Ascending aorta (tissue), 2 donors: ENCODE results near the gene KRTAP10-2. TPM values are rescaled to one million over a fixed set of nuclear protein-coding genes. Genes with fewer than 3 reads are reported as not detected.

ENCODE experiments used
- DNase-seq, 2 donors: peaks; one replicate each; pipeline ENCODE4 v3.0.0-alpha.2; 2019; ENCODE audit warnings: low spot score in 2 of 2
- H3K27ac ChIP-seq, 2 donors: fragments of 200-600 bp; sonication (generic); one replicate each; pipeline ENCODE4 v1.5.1; 2016 to 2017; ENCODE audit warnings: mild to moderate bottlenecking in 1 of 2
- H3K27me3 ChIP-seq: fragments of 200-600 bp; sonication (generic); one replicate; pipeline ENCODE4 v1.5.1; 2017
- H3K36me3 ChIP-seq, 2 donors: fragments of 200-600 bp; sonication (generic); one replicate each; pipeline ENCODE4 v1.5.1; 2016
- H3K4me1 ChIP-seq, 2 donors: fragments of 200-600 bp; sonication (generic); one replicate each; pipeline ENCODE4 v1.5.1; 2016 to 2017; ENCODE audit warnings: mild to moderate bottlenecking in 1 of 2
- H3K4me3 ChIP-seq, 2 donors: fragments of 200-600 bp; sonication (generic); one replicate each; pipeline ENCODE4 v1.5.1; 2016 to 2017; ENCODE audit warnings: mild to moderate bottlenecking in 1 of 2
- H3K9me3 ChIP-seq, 2 donors: fragments of 200-600 bp; sonication (generic); one replicate each; pipeline ENCODE4 v1.5.1; 2016
- CTCF ChIP-seq, 3 experiments: fragments of 200-600 bp in 2 of 3; fragments of 450-650 bp in 1 of 3; sonication (generic) in 2 of 3; IDR thresholded peaks; one replicate each; pipeline ENCODE4 v1.5.1; 2016 to 2019; ENCODE audit warnings: antibody characterized with exemption in 3 of 3, mild to moderate bottlenecking in 1 of 3, moderate library complexity in 1 of 3
- intact Hi-C: fragments of 100-400 bp; cut with DNase I; formaldehyde crosslinking; loops from one replicate; pipeline ENCODE4 v1.15.1; 2023
- total RNA-seq: library from RNA; depleted of rRNA; stranded (reverse); fragments of >200 nt; gene quantifications from one replicate; pipeline ENCODE4 v1.1.0, GENCODE V29; 2016

Gene KRTAP10-2
- total RNA-seq, 1 donor from 2014 or later: not detected

GRCh38 chr21:44547656-44548331 lies 3.5 kb downstream of the KRTAP10-2 start:
- TF ChIP-seq CTCF (IDR thresholded peaks at IDR 0.05): no peak
- H3K4me3 ChIP-seq: no peak overlapping the region
- H3K9me3 ChIP-seq: peaks cover 3 to 9% of the 10 kb centered on the region in 2 donors
- no peak for DNase-seq
- H3K36me3 ChIP-seq: no peaks in the 10 kb centered on the region
- intact Hi-C loops: no loop called here
- no peaks in the 10 kb centered on the region for H3K4me1 ChIP-seq
- H3K27me3 ChIP-seq: no peaks in the 10 kb centered on the region
- no peak overlapping the region for H3K27ac ChIP-seq

DNA sequence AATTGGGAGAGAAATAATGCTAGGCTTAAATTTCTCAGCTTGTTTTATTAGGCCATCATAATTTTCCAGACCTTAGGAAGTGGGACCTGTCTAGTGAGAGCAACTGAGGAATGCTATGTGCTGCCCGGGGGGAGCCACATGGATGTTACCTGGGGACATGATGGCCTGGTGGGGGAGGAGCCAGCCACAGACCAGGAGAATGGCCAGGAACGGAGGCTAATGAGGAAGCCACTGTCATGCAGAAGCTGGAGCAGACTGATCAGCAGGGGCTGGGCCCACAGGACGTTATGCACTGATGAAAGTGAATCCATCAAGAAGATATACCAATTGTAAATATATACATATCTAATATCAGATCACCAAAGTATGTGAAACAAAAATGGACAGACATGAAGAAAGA lies 6.7 kb downstream of the KRTAP10-2 start:
- no peak overlapping the region for H3K4me3 ChIP-seq

DNA sequence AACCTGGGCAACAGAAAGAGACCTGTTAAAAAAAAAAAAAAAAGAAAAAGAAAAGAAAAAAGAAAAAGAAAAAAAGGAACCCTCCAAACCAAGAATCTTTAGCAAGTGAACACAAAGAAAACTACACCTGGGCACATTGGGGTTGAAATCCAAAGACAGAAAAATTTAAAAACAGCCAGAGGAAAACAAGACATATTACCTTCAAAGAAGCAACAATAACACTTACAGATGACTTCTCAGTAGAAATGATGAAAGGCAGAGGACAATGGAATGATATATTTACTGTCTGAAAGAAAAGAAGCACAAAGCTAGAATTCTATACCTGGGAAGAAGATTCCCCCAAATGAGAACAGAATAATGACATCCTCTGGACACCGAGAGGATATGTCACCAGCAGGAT lies 8.6 kb downstream of the KRTAP10-2 start:
- no peak for TF ChIP-seq CTCF (IDR thresholded peaks at IDR 0.05)
- intact Hi-C loops: no loop called here
- Histone ChIP-seq H3K4me3 (no peak overlapping the region), H3K27me3 (no peaks in the 10 kb centered on the region), H3K36me3 (no peaks in the 10 kb centered on the region), H3K27ac (no peak overlapping the region), H3K9me3 (peaks cover 3 to 14% of the 10 kb centered on the region in 2 donors), H3K4me1 (no peaks in the 10 kb centered on the region)
- no peak for DNase-seq

More for the DNA sequence above, 6.7 kb downstream of the KRTAP10-2 start:
- no peaks in the 10 kb centered on the region for H3K27me3 ChIP-seq
- H3K27ac ChIP-seq: no peak overlapping the region
- no peaks in the 10 kb centered on the region for H3K36me3 ChIP-seq
- TF ChIP-seq CTCF (IDR thresholded peaks at IDR 0.05): no peak
- peaks cover 3 to 14% of the 10 kb centered on the region in 2 donors for H3K9me3 ChIP-seq
- H3K4me1 ChIP-seq: no peaks in the 10 kb centered on the region
- intact Hi-C loops: no loop called here
- DNase-seq: no peak

- no peak for DNase-seq
- Histone ChIP-seq H3K27ac (no peak overlapping the region), H3K27me3 (no peaks in the 10 kb centered on the region), H3K9me3 (peaks cover 0 to 9% of the 10 kb centered on the region in 2 donors), H3K4me1 (no peaks in the 10 kb centered on the region), H3K36me3 (no peaks in the 10 kb centered on the region), H3K4me3 (no peak overlapping the region)
- no peak for TF ChIP-seq CTCF (IDR thresholded peaks at IDR 0.05)
- intact Hi-C loops: no loop called here
Measured at GRCh38 chr21:44540741-44541288, 10.5 kb downstream of the KRTAP10-2 start.

GRCh38 chr21:44539991-44540666 lies 11.2 kb downstream of the KRTAP10-2 start, which contains the start of gene KRTAP10-1:
TSS of gene KRTAP10-1 (minus strand) at chr21:44540195. CDS start at chr21:44540150, 45 bp downstream.
- H3K27ac ChIP-seq: no peak within 1 kb of the TSS
- intact Hi-C loops: no loop called here
- TF ChIP-seq CTCF (IDR thresholded peaks at IDR 0.05): no peak
- H3K4me1 ChIP-seq: no peaks in the 10 kb centered on the region
- no peak within 1 kb of the TSS for H3K4me3 ChIP-seq
- peaks cover 0 to 9% of the 10 kb centered on the region in 2 donors for H3K9me3 ChIP-seq
- H3K27me3 ChIP-seq: no peaks in the 10 kb centered on the region
- H3K36me3 ChIP-seq: no peaks in the 10 kb centered on the region
- no peak for DNase-seq
